Panc1 (cell line): ENCODE data around the gene ZBTB40. TPM values are rescaled to one million over a fixed set of nuclear protein-coding genes. Genes with fewer than 3 reads are reported as not detected.

ENCODE experiments used
- ATAC-seq: fragments of 200-7000 bp; cut with Tn5 transposase; 2 replicates; pipeline ENCODE4 v1.9.1; 2020; ENCODE audit warnings: mild to moderate bottlenecking, moderate library complexity
- BruUV-seq: library from RNA; stranded (reverse); fragments of 400-500 nt; replicated peaks from 2 replicates; lab custom pipeline; 2021; lab: Mats Ljungman, UMichigan
- CTCF ChIA-PET: fragments of 300-600 bp; sonication (Branson Sonifier 250); formaldehyde crosslinking; loops from one replicate; lab custom pipeline; 2022; ENCODE audit warnings: antibody characterized with exemption; lab: Charles Lee
- POLR2A ChIA-PET: fragments of 300-600 bp; sonication (Branson Sonifier 250); formaldehyde crosslinking; loops from one replicate; lab custom pipeline; 2022; ENCODE audit warnings: antibody characterized with exemption; lab: Charles Lee
- DNase-seq: peaks from one replicate; pipeline ENCODE4 v3.0.0-alpha.2; 2010; ENCODE audit warnings: low read depth, low spot score
- H3K27ac ChIP-seq: 2 replicates; pipeline ENCODE4 v1.5.1; 2011; ENCODE audit warnings: mild to moderate bottlenecking, low read length, inconsistent platforms
- H3K27me3 ChIP-seq: fragments of 200-500 bp; sonication (Bioruptor generic); 2 replicates; pipeline ENCODE4 v1.6.0; 2014; ENCODE audit warnings: low read length, inconsistent platforms; ENCODE audit not compliant: control insufficient read depth, insufficient read depth
- H3K36me3 ChIP-seq: fragments of 200-500 bp; sonication (Bioruptor generic); 2 replicates; pipeline ENCODE4 v1.5.1; 2014; ENCODE audit warnings: inconsistent platforms, mild to moderate bottlenecking, low read length, moderate library complexity; ENCODE audit not compliant: control insufficient read depth, insufficient read depth
- H3K4me1 ChIP-seq: 2 replicates; pipeline ENCODE4 v1.5.1; 2011; ENCODE audit warnings: inconsistent platforms, mild to moderate bottlenecking, low read length, moderate library complexity; ENCODE audit not compliant: control insufficient read depth, insufficient read depth
- H3K4me3 ChIP-seq, 2 experiments: 2 replicates each; pipeline ENCODE4 v1.5.1; 2011 to 2012; ENCODE audit warnings: low read depth in 2 of 2, low read length in 2 of 2, mild to moderate bottlenecking in 2 of 2, inconsistent platforms in 1 of 2, moderate library complexity in 1 of 2
- H3K9me3 ChIP-seq: fragments of 200-500 bp; sonication (Bioruptor generic); 2 replicates; pipeline ENCODE4 v1.5.1; 2014; ENCODE audit warnings: low read depth, mild to moderate bottlenecking, inconsistent platforms, low read length, moderate library complexity; ENCODE audit not compliant: control insufficient read depth, insufficient read depth
- POLR2AphosphoS5 ChIP-seq: IDR thresholded peaks from 2 replicates; pipeline ENCODE4 v1.6.1; 2012; ENCODE audit warnings: mild to moderate bottlenecking, low read depth, low read length, moderate library complexity
- SIN3A ChIP-seq: IDR thresholded peaks from 2 replicates; pipeline ENCODE4 v1.6.1; 2012; ENCODE audit warnings: low read depth, mild to moderate bottlenecking, low read length, moderate library complexity, borderline replicate concordance; ENCODE audit not compliant: insufficient read depth
- TCF7L2 ChIP-seq: IDR thresholded peaks from 2 replicates; pipeline ENCODE4 v1.6.1; 2011; ENCODE audit warnings: mild to moderate bottlenecking, low read depth, low read length, inconsistent platforms
- in situ Hi-C: cut with HindIII; loops from 2 replicates; pipeline ENCODE4 v1.10.0; 2016; ENCODE audit warnings: low sequenced_read_pairs, low pct_unique_long_range_greater_than_20kb
- intact Hi-C: fragments of 100-400 bp; cut with micrococcal nuclease; formaldehyde crosslinking; loops from one replicate; pipeline ENCODE4 v1.10.0; 2022; ENCODE audit not compliant: unreplicated experiment
- total RNA-seq: library from RNA; stranded (reverse); gene quantifications from one replicate; pipeline ENCODE4 v1.2.1, GENCODE V29; 2021; ENCODE audit not compliant: unreplicated experiment
- TF ChIP-seq, protein P1 (sequence below): fragments of 450-650 bp; IDR thresholded peaks from 2 replicates; pipeline ENCODE4 v1.5.1; 2017; ENCODE audit warnings: mild to moderate bottlenecking
- TF ChIP-seq, protein P2 (sequence below), 2 experiments: IDR thresholded peaks; 2 replicates each; pipeline ENCODE4 v1.6.1; 2011 to 2012; ENCODE audit warnings: low read depth in 2 of 2, control low read depth in 1 of 2, low read length in 1 of 2, mild to moderate bottlenecking in 1 of 2, moderate library complexity in 1 of 2; ENCODE audit not compliant: insufficient read depth in 1 of 2

ZBTB40 gene
- total RNA-seq, 1 experiment from 2014 or later: 24.3 TPM

GRCh38 chr1:22567197-22567596, 115.5 kb downstream of the ZBTB40 start:
- Histone ChIP-seq H3K27ac (no peak overlapping the region), H3K4me1 (0 out of 2 replicates have a peak, but pooled peaks cover 5% of the 10 kb centered on the region), H3K27me3 (peaks cover 9% of the 10 kb centered on the region), H3K4me3 (no peak overlapping the region), H3K9me3 (no peaks in the 10 kb centered on the region), H3K36me3 (no peaks in the 10 kb centered on the region)
- in situ Hi-C loops: no loop called here
- ChIA-PET CTCF (no interaction called here), POLR2A (no interaction called here)
- DNase-seq (no peak), ATAC-seq (no peak)
- no TSS peak for BruUV-seq
- intact Hi-C loops: no loop called here
- TF ChIP-seq SIN3A (no peak), POLR2AphosphoS5 (no peak), TCF7L2 (no peak)
- TF ChIP-seq, protein P1, sequence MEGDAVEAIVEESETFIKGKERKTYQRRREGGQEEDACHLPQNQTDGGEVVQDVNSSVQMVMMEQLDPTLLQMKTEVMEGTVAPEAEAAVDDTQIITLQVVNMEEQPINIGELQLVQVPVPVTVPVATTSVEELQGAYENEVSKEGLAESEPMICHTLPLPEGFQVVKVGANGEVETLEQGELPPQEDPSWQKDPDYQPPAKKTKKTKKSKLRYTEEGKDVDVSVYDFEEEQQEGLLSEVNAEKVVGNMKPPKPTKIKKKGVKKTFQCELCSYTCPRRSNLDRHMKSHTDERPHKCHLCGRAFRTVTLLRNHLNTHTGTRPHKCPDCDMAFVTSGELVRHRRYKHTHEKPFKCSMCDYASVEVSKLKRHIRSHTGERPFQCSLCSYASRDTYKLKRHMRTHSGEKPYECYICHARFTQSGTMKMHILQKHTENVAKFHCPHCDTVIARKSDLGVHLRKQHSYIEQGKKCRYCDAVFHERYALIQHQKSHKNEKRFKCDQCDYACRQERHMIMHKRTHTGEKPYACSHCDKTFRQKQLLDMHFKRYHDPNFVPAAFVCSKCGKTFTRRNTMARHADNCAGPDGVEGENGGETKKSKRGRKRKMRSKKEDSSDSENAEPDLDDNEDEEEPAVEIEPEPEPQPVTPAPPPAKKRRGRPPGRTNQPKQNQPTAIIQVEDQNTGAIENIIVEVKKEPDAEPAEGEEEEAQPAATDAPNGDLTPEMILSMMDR: no peak
- TF ChIP-seq, protein P2, sequence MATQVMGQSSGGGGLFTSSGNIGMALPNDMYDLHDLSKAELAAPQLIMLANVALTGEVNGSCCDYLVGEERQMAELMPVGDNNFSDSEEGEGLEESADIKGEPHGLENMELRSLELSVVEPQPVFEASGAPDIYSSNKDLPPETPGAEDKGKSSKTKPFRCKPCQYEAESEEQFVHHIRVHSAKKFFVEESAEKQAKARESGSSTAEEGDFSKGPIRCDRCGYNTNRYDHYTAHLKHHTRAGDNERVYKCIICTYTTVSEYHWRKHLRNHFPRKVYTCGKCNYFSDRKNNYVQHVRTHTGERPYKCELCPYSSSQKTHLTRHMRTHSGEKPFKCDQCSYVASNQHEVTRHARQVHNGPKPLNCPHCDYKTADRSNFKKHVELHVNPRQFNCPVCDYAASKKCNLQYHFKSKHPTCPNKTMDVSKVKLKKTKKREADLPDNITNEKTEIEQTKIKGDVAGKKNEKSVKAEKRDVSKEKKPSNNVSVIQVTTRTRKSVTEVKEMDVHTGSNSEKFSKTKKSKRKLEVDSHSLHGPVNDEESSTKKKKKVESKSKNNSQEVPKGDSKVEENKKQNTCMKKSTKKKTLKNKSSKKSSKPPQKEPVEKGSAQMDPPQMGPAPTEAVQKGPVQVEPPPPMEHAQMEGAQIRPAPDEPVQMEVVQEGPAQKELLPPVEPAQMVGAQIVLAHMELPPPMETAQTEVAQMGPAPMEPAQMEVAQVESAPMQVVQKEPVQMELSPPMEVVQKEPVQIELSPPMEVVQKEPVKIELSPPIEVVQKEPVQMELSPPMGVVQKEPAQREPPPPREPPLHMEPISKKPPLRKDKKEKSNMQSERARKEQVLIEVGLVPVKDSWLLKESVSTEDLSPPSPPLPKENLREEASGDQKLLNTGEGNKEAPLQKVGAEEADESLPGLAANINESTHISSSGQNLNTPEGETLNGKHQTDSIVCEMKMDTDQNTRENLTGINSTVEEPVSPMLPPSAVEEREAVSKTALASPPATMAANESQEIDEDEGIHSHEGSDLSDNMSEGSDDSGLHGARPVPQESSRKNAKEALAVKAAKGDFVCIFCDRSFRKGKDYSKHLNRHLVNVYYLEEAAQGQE (IDR thresholded peaks at IDR 0.05; ENCODE audit: insufficient read depth in 1 of 2, low read depth in 2 of 2, low read length in 1 of 2): no peak

- Histone ChIP-seq H3K4me1 (0 out of 2 replicates have a peak, but pooled peaks cover 5% of the 10 kb centered on the region), H3K4me3 (no peak overlapping the region), H3K9me3 (no peaks in the 10 kb centered on the region), H3K27ac (no peak overlapping the region), H3K36me3 (no peaks in the 10 kb centered on the region), H3K27me3 (peaks cover 2% of the 10 kb centered on the region; the same call in 1 of the 2 replicates)
- no peak for ATAC-seq
- ChIA-PET POLR2A (no interaction called here), CTCF (no interaction called here)
- in situ Hi-C loops (no loop called here), intact Hi-C loops (no loop called here)
- no peak for DNase-seq
- BruUV-seq: no TSS peak
- no peak for TF ChIP-seq POLR2AphosphoS5
- TF ChIP-seq, protein P1: no peak
- TF ChIP-seq, protein P2 (IDR thresholded peaks at IDR 0.05; ENCODE audit: insufficient read depth in 1 of 2, low read depth in 2 of 2, low read length in 1 of 2): no peak
Observed at GRCh38 chr1:22567994-22568393, 116.3 kb downstream of the ZBTB40 start.
